Sigmoid colon (tissue), 7 donors: ENCODE results near the gene FAM13C. TPM values are rescaled to one million over a fixed set of nuclear protein-coding genes. Genes with fewer than 3 reads are reported as not detected.

Experiments used
- DNase-seq: peaks from one replicate; pipeline ENCODE4 v3.0.0-alpha.2; 2019
- H3K27ac ChIP-seq, 4 donors: fragments of 200-600 bp; sonication (generic); one replicate each; pipeline ENCODE4 v1.5.1; 2016 to 2019; ENCODE audit warnings: mild to moderate bottlenecking in 1 of 4
- H3K27me3 ChIP-seq, 3 donors: fragments of 200-600 bp; sonication (generic); one replicate each; pipeline ENCODE4 v1.5.1; 2019; ENCODE audit warnings: mild to moderate bottlenecking in 1 of 3
- H3K36me3 ChIP-seq, 4 donors: fragments of 200-600 bp; sonication (generic); one replicate each; pipeline ENCODE4 v1.5.1; 2016 to 2019
- H3K4me1 ChIP-seq, 4 donors: fragments of 200-600 bp; sonication (generic); one replicate each; pipeline ENCODE4 v1.5.1; 2017 to 2019
- H3K4me3 ChIP-seq, 4 donors: fragments of 200-600 bp; sonication (generic); one replicate each; pipeline ENCODE4 v1.5.1; 2017 to 2019; ENCODE audit warnings: mild to moderate bottlenecking in 2 of 4, moderate library complexity in 1 of 4
- H3K9me3 ChIP-seq, 4 donors: fragments of 200-600 bp in 3 of 4; sonication (generic) in 3 of 4; one replicate each; pipeline versions ENCODE4 v1.5.1 to v1.6.1; 2013 to 2019
- EP300 ChIP-seq, 4 donors: sonication (generic); formaldehyde crosslinking; IDR thresholded peaks; one replicate each; pipeline ENCODE4 v1.6.1; 2017; ENCODE audit warnings: antibody characterized with exemption in 4 of 4
- POLR2A ChIP-seq, 2 donors: fragments of 450-650 bp; IDR thresholded peaks; one replicate each; pipeline ENCODE4 v1.6.1; 2016; ENCODE audit warnings: antibody characterized with exemption in 2 of 2, mild to moderate bottlenecking in 2 of 2, moderate library complexity in 2 of 2
- POLR2AphosphoS5 ChIP-seq, 4 donors: sonication (generic); formaldehyde crosslinking; IDR thresholded peaks; one replicate each; pipeline ENCODE4 v1.6.1; 2017; ENCODE audit warnings: antibody characterized with exemption in 4 of 4
- WGBS, 2 donors: extraction: QIAGEN DNeasy Blood & Tissue Kit; methylation state at CpG; one replicate each; pipeline ENCODE4 v1.1.7; 2013; 5-methylcytosine and 5-hydroxymethylcytosine counted together
- intact Hi-C: fragments of 100-400 bp; cut with DNase I; formaldehyde crosslinking; loops from one replicate; pipeline ENCODE4 v1.15.1; 2023
- polyA plus RNA-seq, 3 donors: library from polyadenylated mRNA; stranded (reverse); fragments of 200-250 nt; gene quantifications; one replicate each; pipeline ENCODE4 v1.2.3, GENCODE V29; 2013
- total RNA-seq, 4 donors: library from RNA; depleted of rRNA; stranded (reverse); fragments of >200 nt; gene quantifications; one replicate each; pipeline ENCODE4 v1.1.0, GENCODE V29; 2016
- TF ChIP-seq, protein P1 (sequence below), 4 experiments: fragments of 450-650 bp in 3 of 4; fragments of 200-600 bp in 1 of 4; IDR thresholded peaks; one replicate each; pipeline ENCODE4 v1.5.1; 2016 to 2019; ENCODE audit warnings: antibody characterized with exemption in 4 of 4, mild to moderate bottlenecking in 3 of 4, moderate library complexity in 2 of 4
- donor health status: healthy with polysubstance abuse.
- donor health status: Bipolar disorder and iron deficiency.
- donor health status: healthy.

The FAM13C gene
- total and polyA plus RNA-seq, 7 donors = 0.92 to 33.9 (median 13.8) TPM

DNA sequence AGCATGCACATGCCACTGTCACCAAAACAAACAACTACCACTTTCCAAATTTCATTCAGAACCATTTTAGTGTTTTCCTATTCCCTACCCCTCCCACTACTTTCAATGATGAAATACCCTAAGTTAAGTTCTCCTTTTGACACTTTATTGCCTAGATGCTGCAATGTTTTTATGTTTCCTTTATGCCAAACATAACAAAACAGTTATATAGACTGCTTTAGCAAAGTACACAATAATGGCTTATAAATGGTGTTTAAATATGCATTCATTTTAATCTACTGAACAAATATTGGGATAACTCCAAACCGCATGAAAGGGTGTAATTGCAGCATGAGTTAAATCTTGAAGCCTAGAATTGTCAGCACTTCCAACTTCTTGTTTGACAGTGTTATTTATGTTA lies 116.7 kb downstream of the FAM13C start:
- Histone ChIP-seq H3K36me3 (peaks cover 0 to 23% (median 0%) of the 10 kb centered on the region in 4 donors), H3K9me3 (no peaks in the 10 kb centered on the region), H3K4me1 (peaks cover 0 to 3% (median 0%) of the 10 kb centered on the region in 4 donors), H3K4me3 (no peak overlapping the region), H3K27me3 (no peaks in the 10 kb centered on the region), H3K27ac (no peak overlapping the region)
- intact Hi-C loops = loop anchor here (10.0 kb wide), 1 partner anchor 589 kb away; no protein-coding TSS in a partner anchor
- DNase-seq = no peak
- TF ChIP-seq POLR2A (IDR thresholded peaks at IDR 0.05) (no peak), EP300 (IDR thresholded peaks at IDR 0.05) (no peak), POLR2AphosphoS5 (IDR thresholded peaks at IDR 0.05) (no peak)
- TF ChIP-seq, protein P1, sequence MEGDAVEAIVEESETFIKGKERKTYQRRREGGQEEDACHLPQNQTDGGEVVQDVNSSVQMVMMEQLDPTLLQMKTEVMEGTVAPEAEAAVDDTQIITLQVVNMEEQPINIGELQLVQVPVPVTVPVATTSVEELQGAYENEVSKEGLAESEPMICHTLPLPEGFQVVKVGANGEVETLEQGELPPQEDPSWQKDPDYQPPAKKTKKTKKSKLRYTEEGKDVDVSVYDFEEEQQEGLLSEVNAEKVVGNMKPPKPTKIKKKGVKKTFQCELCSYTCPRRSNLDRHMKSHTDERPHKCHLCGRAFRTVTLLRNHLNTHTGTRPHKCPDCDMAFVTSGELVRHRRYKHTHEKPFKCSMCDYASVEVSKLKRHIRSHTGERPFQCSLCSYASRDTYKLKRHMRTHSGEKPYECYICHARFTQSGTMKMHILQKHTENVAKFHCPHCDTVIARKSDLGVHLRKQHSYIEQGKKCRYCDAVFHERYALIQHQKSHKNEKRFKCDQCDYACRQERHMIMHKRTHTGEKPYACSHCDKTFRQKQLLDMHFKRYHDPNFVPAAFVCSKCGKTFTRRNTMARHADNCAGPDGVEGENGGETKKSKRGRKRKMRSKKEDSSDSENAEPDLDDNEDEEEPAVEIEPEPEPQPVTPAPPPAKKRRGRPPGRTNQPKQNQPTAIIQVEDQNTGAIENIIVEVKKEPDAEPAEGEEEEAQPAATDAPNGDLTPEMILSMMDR (IDR thresholded peaks at IDR 0.05) = no peak
- 28 to 71% methylated on average over 1 of the region's 1 CpG for WGBS, 2 donors

DNA sequence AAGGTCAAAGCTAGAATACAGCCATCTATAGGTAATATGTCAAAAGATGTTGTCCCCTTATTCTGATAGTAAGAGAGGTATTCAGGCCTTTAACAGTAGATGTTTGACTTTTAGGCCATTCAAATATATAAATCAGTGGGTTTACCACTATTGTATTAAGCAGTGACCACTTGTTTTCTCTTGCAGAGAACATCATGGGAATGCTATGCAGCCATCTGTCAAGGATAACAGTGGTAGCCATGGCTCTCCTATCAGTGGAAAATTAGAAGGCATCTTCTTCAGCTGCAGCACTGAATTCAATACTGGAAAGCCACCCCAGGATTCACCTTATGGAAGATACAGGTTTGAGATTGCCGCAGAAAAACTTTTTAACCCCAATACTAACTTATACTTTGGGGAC lies 117.5 kb downstream of the FAM13C start:
- Histone ChIP-seq H3K4me3 (no peak overlapping the region), H3K27ac (no peak overlapping the region), H3K36me3 (peaks cover 0 to 15% (median 0%) of the 10 kb centered on the region in 4 donors), H3K4me1 (peaks cover 0 to 9% (median 0%) of the 10 kb centered on the region in 4 donors), H3K27me3 (no peaks in the 10 kb centered on the region), H3K9me3 (no peaks in the 10 kb centered on the region)
- 93 to 96% methylated on average over 1 of the region's 1 CpG for WGBS, 2 donors
- TF ChIP-seq EP300 (IDR thresholded peaks at IDR 0.05) (no peak), POLR2AphosphoS5 (IDR thresholded peaks at IDR 0.05) (no peak)
- intact Hi-C loops = loop anchor here (5.0 to 10.0 kb wide), 3 partner anchors 117 to 590 kb away; partner anchors contain the start of gene FAM13C
- DNase-seq = no peak

DNA sequence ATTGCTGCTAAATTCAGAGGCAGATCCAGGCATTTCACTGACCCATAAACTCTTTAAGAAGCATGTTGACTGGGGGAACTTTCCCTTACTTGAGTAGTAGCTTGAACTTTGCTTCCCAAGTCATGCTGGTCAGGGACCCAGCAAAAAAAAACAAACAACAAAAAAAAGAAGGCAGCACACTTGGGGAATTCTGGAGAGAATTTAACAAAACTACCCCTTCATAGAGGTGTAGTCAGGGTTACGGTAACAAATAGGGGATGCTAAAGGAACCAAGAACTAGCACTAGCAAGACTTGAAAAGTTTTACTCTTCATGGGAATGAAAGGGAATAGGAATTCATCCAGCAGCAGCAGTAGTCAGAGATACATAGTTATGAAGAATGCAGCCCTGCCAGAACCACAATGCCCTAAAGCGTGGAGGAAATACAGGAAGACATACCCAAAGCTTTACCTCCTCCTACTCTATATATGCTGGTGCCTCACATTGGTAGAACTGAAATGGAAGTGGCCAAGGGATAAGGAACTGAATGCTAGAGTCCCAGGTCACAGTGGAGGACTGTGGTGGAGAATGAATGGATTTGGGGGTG lies 118.6 kb downstream of the FAM13C start:
- DNase-seq = no peak
- peaks cover 0 to 11% (median 0%) of the 10 kb centered on the region in 4 donors for H3K36me3 ChIP-seq
- intact Hi-C loops = loop anchor here (5.0 to 10.0 kb wide), 3 partner anchors 119 to 591 kb away; partner anchors contain the start of gene FAM13C
- peaks cover 0 to 9% (median 0%) of the 10 kb centered on the region in 4 donors for H3K4me1 ChIP-seq
- H3K27me3 ChIP-seq = no peaks in the 10 kb centered on the region
- 96 to 98% methylated on average over 2 of the region's 2 CpGs for WGBS, 2 donors
- no peaks in the 10 kb centered on the region for H3K9me3 ChIP-seq
- no peak overlapping the region for H3K4me3 ChIP-seq
- no peak overlapping the region for H3K27ac ChIP-seq
- TF ChIP-seq, protein P1 (IDR thresholded peaks at IDR 0.05) = no peak
- TF ChIP-seq POLR2A (IDR thresholded peaks at IDR 0.05) = no peak
- TF ChIP-seq POLR2AphosphoS5 (IDR thresholded peaks at IDR 0.05) = no peak
- TF ChIP-seq EP300 (IDR thresholded peaks at IDR 0.05) = no peak

DNA sequence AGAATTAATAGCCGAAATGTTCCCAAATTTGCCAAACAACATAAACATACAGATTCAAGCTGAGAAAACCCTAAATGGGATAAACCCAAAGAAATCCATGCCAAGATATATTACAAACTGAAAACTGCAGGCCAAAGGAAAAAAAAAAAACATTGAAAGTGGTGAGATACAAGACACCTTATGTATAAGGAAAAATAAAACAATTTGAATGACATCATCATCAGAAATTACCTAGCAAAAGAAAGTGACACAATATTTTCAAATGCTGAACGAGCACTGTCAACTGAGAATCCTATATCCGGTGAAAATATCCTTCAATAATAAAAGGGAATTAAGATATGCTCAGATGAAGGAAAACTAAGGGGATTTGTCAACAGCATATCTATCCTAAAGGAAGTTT lies 119.4 kb downstream of the FAM13C start:
- intact Hi-C loops = loop anchor here (5.0 to 10.0 kb wide), 3 partner anchors 119 to 592 kb away; partner anchors contain the start of gene FAM13C
- no peak for DNase-seq

DNA sequence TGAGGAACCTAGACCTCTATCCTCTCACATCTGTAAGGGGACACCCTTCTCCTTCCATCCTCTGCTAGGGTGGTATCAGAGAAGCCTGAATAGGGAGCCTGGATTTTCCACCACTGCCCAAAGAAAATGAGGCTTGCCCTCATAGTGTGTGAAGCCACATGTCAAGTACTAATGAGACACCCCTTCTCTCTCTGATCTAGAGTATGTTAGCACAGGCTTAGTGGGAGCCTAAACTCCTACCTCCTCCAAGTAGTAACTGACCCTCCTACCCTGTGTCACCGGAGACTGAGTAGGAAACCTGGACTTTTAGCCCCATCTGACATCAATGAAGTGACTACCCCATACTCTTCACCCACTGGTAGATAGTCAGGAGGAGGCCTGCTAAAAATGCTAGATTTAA lies 120.3 kb downstream of the FAM13C start:
- Histone ChIP-seq H3K4me3 (no peak overlapping the region), H3K4me1 (peaks cover 0 to 9% (median 0%) of the 10 kb centered on the region in 4 donors), H3K36me3 (peaks cover 0 to 3% (median 0%) of the 10 kb centered on the region in 4 donors), H3K9me3 (no peaks in the 10 kb centered on the region), H3K27me3 (no peaks in the 10 kb centered on the region), H3K27ac (no peak overlapping the region)
- intact Hi-C loops = loop anchor here (5.0 to 10.0 kb wide), 3 partner anchors 120 to 593 kb away; partner anchors contain the start of gene FAM13C
- DNase-seq = no peak
- TF ChIP-seq EP300 (IDR thresholded peaks at IDR 0.05) = no peak
- no peak for TF ChIP-seq POLR2AphosphoS5 (IDR thresholded peaks at IDR 0.05)
- TF ChIP-seq POLR2A (IDR thresholded peaks at IDR 0.05) = no peak
- TF ChIP-seq, protein P1 (IDR thresholded peaks at IDR 0.05) = no peak
- WGBS, 2 donors = 96 to 97% methylated on average over 1 of the region's 1 CpG

More for the DNA sequence above, 119.4 kb downstream of the FAM13C start:
- no peaks in the 10 kb centered on the region for H3K9me3 ChIP-seq
- H3K4me1 ChIP-seq = peaks cover 0 to 9% (median 0%) of the 10 kb centered on the region in 4 donors
- no peak overlapping the region for H3K27ac ChIP-seq
- peaks cover 0 to 11% (median 0%) of the 10 kb centered on the region in 4 donors for H3K36me3 ChIP-seq
- TF ChIP-seq EP300 (IDR thresholded peaks at IDR 0.05) = no peak
- TF ChIP-seq POLR2A (IDR thresholded peaks at IDR 0.05) = no peak
- TF ChIP-seq, protein P1 (IDR thresholded peaks at IDR 0.05) = no peak
- no peak for TF ChIP-seq POLR2AphosphoS5 (IDR thresholded peaks at IDR 0.05)
- H3K27me3 ChIP-seq = no peaks in the 10 kb centered on the region
- no peak overlapping the region for H3K4me3 ChIP-seq
- 95 to 96% methylated on average over 3 of the region's 3 CpGs for WGBS, 2 donors
